K562 (cell line): ENCODE measurements around the gene SPAG17. TPM values are rescaled to one million over a fixed set of nuclear protein-coding genes. Genes with fewer than 3 reads are reported as not detected.

ENCODE experiments used
- ATAC-seq: fragments of 200-7000 bp; cut with Tn5 transposase; 3 replicates; pipeline ENCODE4 v1.9.1; 2020; ENCODE audit warnings: moderate library complexity
- BruUV-seq: library from RNA; stranded (reverse); fragments of 400-500 nt; replicated peaks from 2 replicates; lab custom pipeline; 2021; lab: Mats Ljungman, UMichigan
- CTCF ChIA-PET: fragments of 300-600 bp; formaldehyde crosslinking; extraction: SDS; loops from one replicate; lab custom pipeline; 2021; ENCODE audit warnings: low intra/inter-chr PET ratio; lab: Yijun Ruan, JAX
- POLR2A ChIA-PET: fragments of 300-600, 350-650 bp; sonication (Branson Sonifier 250); formaldehyde crosslinking; extraction: SDS; loops from one replicate; lab custom pipeline; 2021; ENCODE audit warnings: antibody characterized with exemption, inconsistent platforms; lab: Yijun Ruan, JAX
- DNase-seq, 4 experiments: peaks; one replicate each; pipeline versions ENCODE4 v3.0.0 to v3.0.0-alpha.2; 2011 to 2018; ENCODE audit warnings: low spot score in 3 of 4, mixed read lengths in 3 of 4; ENCODE audit errors: extremely low read depth in 1 of 4
- FAIRE-seq: peaks from 2 replicates; lab custom pipeline; 2011; peaks lifted over from hg19 to GRCh38; lab: Jason Lieb, UNC
- H2AFZ ChIP-seq: 2 replicates; pipeline ENCODE4 v1.6.0; 2011; ENCODE audit warnings: low read depth, low read length, control low read depth, inconsistent platforms
- H3K27ac ChIP-seq: fragments of 200-600 bp; 3 replicates; pipeline ENCODE4 v1.8.0; 2011; ENCODE audit warnings: low read depth, mild to moderate bottlenecking, control low read depth, inconsistent platforms, low read length, moderate library complexity, mixed read lengths; ENCODE audit errors: extremely low read depth
- H3K27me3 ChIP-seq, 2 experiments: fragments of 300-600 bp in 1 of 2; 2 replicates in 1 of 2; 3 replicates in 1 of 2; pipeline versions ENCODE4 v1.6.0 to v1.8.0; 2011; ENCODE audit warnings: inconsistent platforms in 2 of 2, low read length in 2 of 2, mild to moderate bottlenecking in 1 of 2, mixed read lengths in 1 of 2, moderate library complexity in 1 of 2; ENCODE audit not compliant: control insufficient read depth in 2 of 2, insufficient read depth in 2 of 2
- H3K36me3 ChIP-seq: fragments of 300-600 bp; 3 replicates; pipeline ENCODE4 v1.8.0; 2011; ENCODE audit warnings: mild to moderate bottlenecking, low read length, inconsistent platforms; ENCODE audit not compliant: control insufficient read depth, insufficient read depth
- H3K4me1 ChIP-seq, 2 experiments: fragments of 200-600 bp in 1 of 2; replicated peaks in 1 of 2; 2 replicates in 1 of 2; 3 replicates in 1 of 2; pipeline versions ENCODE4 v1.5.1 to v1.8.0; 2011; ENCODE audit warnings: inconsistent platforms in 2 of 2, low read length in 2 of 2, mild to moderate bottlenecking in 1 of 2, mixed read lengths in 1 of 2, moderate library complexity in 1 of 2; ENCODE audit not compliant: control insufficient read depth in 2 of 2, insufficient read depth in 2 of 2
- H3K4me2 ChIP-seq: 2 replicates; pipeline ENCODE4 v1.6.1; 2011; ENCODE audit warnings: low read length, control low read depth, inconsistent platforms, mixed read lengths; ENCODE audit not compliant: insufficient read depth
- H3K4me3 ChIP-seq: fragments of 200-600 bp; sonication (generic), shearing (Covaris generic); 2 replicates; pipeline ENCODE4 v1.5.1; 2016; ENCODE audit warnings: control low read depth, inconsistent platforms
- H3K79me2 ChIP-seq: fragments of 200-600 bp; 3 replicates; pipeline ENCODE4 v1.8.0; 2011; ENCODE audit warnings: low read length, inconsistent platforms; ENCODE audit not compliant: control insufficient read depth, insufficient read depth
- H3K9ac ChIP-seq, 2 experiments: 2 replicates each; pipeline versions ENCODE4 v1.6.0 to v1.6.1; 2011; ENCODE audit warnings: low read depth in 2 of 2, low read length in 2 of 2, control low read depth in 1 of 2, inconsistent platforms in 1 of 2, mild to moderate bottlenecking in 1 of 2, mixed read lengths in 1 of 2; ENCODE audit not compliant: insufficient read depth in 1 of 2
- H3K9me1 ChIP-seq: one replicate; pipeline ENCODE4 v1.6.0; 2011; ENCODE audit warnings: inconsistent platforms, mild to moderate bottlenecking, low read length, moderate library complexity; ENCODE audit not compliant: control insufficient read depth, insufficient read depth
- H3K9me3 ChIP-seq: replicated peaks from 2 replicates; pipeline ENCODE4 v1.5.1; 2011; ENCODE audit warnings: low read depth, low read length, inconsistent platforms; ENCODE audit not compliant: control insufficient read depth, insufficient read depth
- H4K20me1 ChIP-seq: replicated peaks from 2 replicates; pipeline ENCODE4 v1.6.1; 2011; ENCODE audit warnings: low read length, inconsistent platforms, mixed read lengths; ENCODE audit not compliant: control insufficient read depth, insufficient read depth
- ARID2 ChIP-seq: fragments of 450-650 bp; IDR thresholded peaks from 2 replicates; pipeline ENCODE4 v1.6.1; 2017; ENCODE audit warnings: antibody characterized with exemption, mild to moderate bottlenecking
- ETV5 ChIP-seq: sonication (generic); formaldehyde crosslinking; IDR thresholded peaks from 2 replicates; pipeline ENCODE4 v1.4.0; 2020; ENCODE audit warnings: low read depth, mild to moderate bottlenecking, missing genetic modification reagents
- FUS ChIP-seq: fragments of 200-400 bp; formaldehyde crosslinking; optimal IDR thresholded peaks from 2 replicates; pipeline ENCODE3; 2017; ENCODE audit warnings: low read depth, low read length
- RBM39 ChIP-seq: fragments of 200-400 bp; formaldehyde crosslinking; optimal IDR thresholded peaks from 2 replicates; pipeline ENCODE3; 2018; ENCODE audit warnings: low read depth, low read length
- SAP30 ChIP-seq: fragments of 200-600 bp; sonication (generic); IDR thresholded peaks from 2 replicates; pipeline ENCODE4 v1.6.1; 2012; ENCODE audit warnings: borderline replicate concordance, low read depth, mild to moderate bottlenecking, moderate library complexity, low read length, control low read depth, inconsistent platforms; ENCODE audit not compliant: insufficient read depth, poor library complexity, severe bottlenecking
- ZBED1 ChIP-seq: IDR thresholded peaks from 2 replicates; pipeline ENCODE4 v1.6.1; 2014
- ZNF395 ChIP-seq: fragments of 200-800 bp; sonication (Bioruptor generic); IDR thresholded peaks from 2 replicates; pipeline ENCODE4 v1.6.1; 2017; ENCODE audit warnings: missing genetic modification characterization, missing compliant biosample characterization
- ZNF586 ChIP-seq: fragments of 450-650 bp; formaldehyde crosslinking; conservative IDR thresholded peaks from 2 replicates; pipeline ENCODE4 v1.4.0; 2020; ENCODE audit warnings: mild to moderate bottlenecking, moderate library complexity
- WGBS: fragments of 100-300 bp; shearing (Covaris generic); methylation state at CpG from one replicate; pipeline ENCODE4 v1.1.6; 2016; ENCODE audit warnings: low coverage, mixed read lengths; ENCODE audit not compliant: insufficient coverage; ENCODE audit errors: missing lambda C conversion rate; 5-methylcytosine and 5-hydroxymethylcytosine counted together
- in situ Hi-C: fragments of 300-500 bp; cut with MboI; formaldehyde crosslinking; loops from 4 replicates; pipeline ENCODE4 v1.15.0; 2018; ENCODE audit warnings: inconsistent platforms, mixed read lengths
- intact Hi-C: fragments of 100-400 bp; cut with micrococcal nuclease; formaldehyde crosslinking; loops from 2 replicates; pipeline ENCODE4 v1.14.2; 2022
- polyA plus RNA-seq, 8 experiments: library from polyadenylated mRNA; depleted of rRNA in 4 of 8; stranded (reverse) in 5 of 8; unstranded in 3 of 8; fragments of >200 nt; fragmentation: Nextera tagmentation in 2 of 8; fragmentation: Illumina TruSeq in 1 of 8; extraction: Ambion mirVana in 2 of 8; extraction: Trizol in 1 of 8; gene quantifications; 2 replicates each; pipeline versions ENCODE4 v1.2.1 to v1.2.3, GENCODE V29; 2011 to 2014; ENCODE audit warnings: inconsistent platforms in 1 of 8, missing spikeins in 1 of 8
- total RNA-seq, 7 experiments: library from RNA; depleted of rRNA in 6 of 7; stranded (reverse); fragments of >200 nt in 6 of 7; fragmentation: Illumina TruSeq in 2 of 7; extraction: Trizol in 2 of 7; gene quantifications; 2 replicates each; pipeline versions ENCODE4 v1.2.1 to v1.2.3, GENCODE V29; 2011 to 2021; ENCODE audit warnings: low replicate concordance in 1 of 7

SPAG17 gene
- total and polyA plus RNA-seq, 9 of the 15 experiments (the other 6 are each of a cell fraction or from before 2014, with no cell fraction given), result 0.07 to 2.1 (median 1.5) TPM

GRCh38 chr1:118144684-118145083 is 40.3 kb downstream of the SPAG17 start:
- CTCF ChIA-PET, result no interaction called here

More at GRCh38 chr1:118144684-118145083, 40.3 kb downstream of the SPAG17 start:
- Histone ChIP-seq H3K36me3 (no peaks in the 10 kb centered on the region), H2AFZ (no peak overlapping the region), H3K4me2 (no peak overlapping the region), H3K79me2 (no peaks in the 10 kb centered on the region), H3K9me3 (no peaks in the 10 kb centered on the region), H4K20me1 (no peaks in the 10 kb centered on the region), H3K9me1 (no peaks in the 10 kb centered on the region), H3K27ac (no peak overlapping the region), H3K9ac (no peak overlapping the region), H3K4me3 (no peak overlapping the region), H3K27me3 (no peaks in the 10 kb centered on the region), H3K4me1 (no peaks in the 10 kb centered on the region)
- TF ChIP-seq ZNF586 (CRISPR knock-in tag) (no peak), ZNF395 (CRISPR knock-in tag) (no peak), FUS (no peak), ARID2 (no peak), SAP30 (no peak), ETV5 (CRISPR knock-in tag) (no peak), ZBED1 (no peak), RBM39 (no peak)
- ATAC-seq (no peak), DNase-seq (no peak), FAIRE-seq (no peak)
- intact Hi-C loops, result no loop called here
- no TSS peak for BruUV-seq
- 0% methylated on average over 7 of the region's 7 CpGs for WGBS
- in situ Hi-C loops, result no loop called here
- POLR2A ChIA-PET, result interaction anchor here (0.6 kb wide), 3 partner anchors 71 to 832 kb away, joined by 3 read pairs; no protein-coding TSS in a partner anchor
